ENCODE data around the gene UIMC1. TPM values are rescaled to one million over a fixed set of nuclear protein-coding genes. Genes with fewer than 3 reads are reported as not detected.

Gene UIMC1
- total and polyA plus RNA-seq, 5 donors from 2014 or later, result 18.0 to 80.7 (median 22.9) TPM

DNA sequence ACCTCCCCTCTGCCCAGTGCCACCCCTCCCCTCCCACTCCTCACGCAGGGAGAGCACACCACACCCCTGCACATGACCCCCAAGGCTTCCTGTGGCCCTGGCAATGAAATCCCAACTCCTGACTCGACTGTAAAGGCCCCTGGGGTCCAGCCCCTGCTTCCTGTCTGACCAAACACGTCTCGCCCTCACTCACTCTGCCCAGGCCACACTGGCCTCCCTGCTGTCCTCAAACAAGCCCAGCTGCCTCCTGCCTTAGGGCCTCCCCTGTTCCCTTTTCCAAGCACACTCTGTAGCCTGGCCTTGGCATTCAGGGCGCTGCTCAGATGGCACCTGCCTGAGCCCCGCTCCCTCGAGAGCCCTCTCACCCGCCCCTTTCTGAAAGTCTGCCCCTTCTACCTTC lies 149.8 kb downstream of the UIMC1 start:
- Histone ChIP-seq H3K4me1 (ENCODE audit: control insufficient read depth, insufficient read depth, low read length, poor library complexity, severe bottlenecking) (no peaks in the 10 kb centered on the region), H3K9me3 (ENCODE audit: control insufficient read depth in 2 of 2, low read length in 2 of 2) (no peaks in the 10 kb centered on the region), H3K27me3 (ENCODE audit: control insufficient read depth, insufficient read depth, low read length) (no peaks in the 10 kb centered on the region), H3K27ac (ENCODE audit: insufficient read depth, low read length, poor library complexity, severe bottlenecking) (no peak overlapping the region), H3K4me3 (ENCODE audit: low read depth, low read length) (no peak overlapping the region), H3K36me3 (ENCODE audit: control insufficient read depth, insufficient read depth, low read length) (no peaks in the 10 kb centered on the region)
- Mint-ChIP-seq H3K9me3 (peaks cover 0 to 1% (median 0%) of the 10 kb centered on the region in 7 donors), H3K36me3 (no peaks in the 10 kb centered on the region), H3K27ac (no peak overlapping the region), H3K4me3 (no peak overlapping the region), H3K27me3 (peaks cover 15% of the 10 kb centered on the region), H3K4me1 (no peaks in the 10 kb centered on the region)
- ATAC-seq (ENCODE audit: low read depth in 2 of 2), result no peak
- no peak for DNase-seq

DNA sequence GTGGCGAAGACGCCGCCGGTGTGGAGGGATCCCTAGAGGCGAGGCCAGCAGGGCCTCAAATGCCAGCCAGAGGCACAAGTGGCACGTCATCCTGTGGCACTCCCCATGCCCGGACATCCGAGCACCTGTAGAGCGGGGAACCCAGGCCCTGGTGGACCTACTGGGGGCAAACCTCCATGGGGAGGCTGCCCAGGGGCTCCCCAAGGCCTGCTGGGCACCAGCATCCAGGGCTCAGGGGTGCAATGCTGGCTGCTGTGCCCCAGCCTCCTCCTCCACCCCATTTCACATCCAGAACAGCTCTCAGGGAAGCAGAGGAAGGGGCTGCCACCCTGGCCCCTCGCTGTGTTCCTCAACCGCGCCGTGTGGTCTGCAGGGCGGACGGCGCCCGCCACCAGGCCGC lies 151.0 kb downstream of the UIMC1 start:
- Mint-ChIP-seq H3K9me3 (peaks cover 0 to 1% (median 0%) of the 10 kb centered on the region in 7 donors), H3K36me3 (no peaks in the 10 kb centered on the region), H3K4me3 (no peak overlapping the region), H3K4me1 (no peaks in the 10 kb centered on the region), H3K27ac (no peak overlapping the region), H3K27me3 (peaks cover 15% of the 10 kb centered on the region)
- ATAC-seq (ENCODE audit: low read depth in 2 of 2) (no peak), DNase-seq (no peak)
- Histone ChIP-seq H3K9me3 (ENCODE audit: control insufficient read depth in 2 of 2, low read length in 2 of 2) (no peaks in the 10 kb centered on the region), H3K27me3 (ENCODE audit: control insufficient read depth, insufficient read depth, low read length) (no peaks in the 10 kb centered on the region), H3K4me3 (ENCODE audit: low read depth, low read length) (no peak overlapping the region), H3K27ac (ENCODE audit: insufficient read depth, low read length, poor library complexity, severe bottlenecking) (no peak overlapping the region), H3K4me1 (ENCODE audit: control insufficient read depth, insufficient read depth, low read length, poor library complexity, severe bottlenecking) (no peaks in the 10 kb centered on the region), H3K36me3 (ENCODE audit: control insufficient read depth, insufficient read depth, low read length) (no peaks in the 10 kb centered on the region)

Other genes starting within 250 kb of the UIMC1 start
- not detected for gene UNC5A, start 196.2 kb downstream of the UIMC1 start, total RNA-seq
- not detected for gene UNC5A, start 196.2 kb downstream of the UIMC1 start, polyA plus RNA-seq
- gene HK3, start 107.4 kb downstream of the UIMC1 start, total RNA-seq, result 0.30 TPM
- gene HK3, start 107.4 kb downstream of the UIMC1 start, polyA plus RNA-seq, result under 1 TPM in 3 of 4 donors, not detected in 1; 0.09 to 0.33 (median 0.17) TPM
- 24.2 TPM for gene ZNF346, start 15.9 kb upstream of the UIMC1 start, total RNA-seq
- gene ZNF346, start 15.9 kb upstream of the UIMC1 start, polyA plus RNA-seq, result 10 to 100 TPM; 10.5 to 22.1 (median 14.2) TPM
- 4.4 TPM for gene FGFR4, start 80.1 kb upstream of the UIMC1 start, total RNA-seq
- under 1 TPM in 2 of 4 donors, not detected in 2; 0.19 to 0.29 TPM for gene FGFR4, start 80.1 kb upstream of the UIMC1 start, polyA plus RNA-seq
- gene NSD1, start 127.0 kb upstream of the UIMC1 start, total RNA-seq, result 125 TPM
- 10 to 100 TPM; 25.9 to 48.6 (median 37.3) TPM for gene NSD1, start 127.0 kb upstream of the UIMC1 start, polyA plus RNA-seq